Measurements from ENCODE around the gene AIFM2. TPM values are rescaled to one million over a fixed set of nuclear protein-coding genes. Genes with fewer than 3 reads are reported as not detected.
A peak's percentile ranks its signal among the peaks of the same experiment; 100 is the strongest.
"Not testable (repeated sequence)": the region's sequence is repeated elsewhere in the genome, so short reads cannot be mapped to it uniquely, and the experiment has no call there.

Gene AIFM2
- total RNA-seq, 1 donor from 2014 or later, result 11.6 TPM

- Mint-ChIP-seq H3K36me3 (ENCODE audit: low read depth) (peaks cover 5% of the 10 kb centered on the region), H3K27ac (no peak overlapping the region), H3K4me3 (ENCODE audit: low read depth) (no peak overlapping the region), H3K9me3 (no peaks in the 10 kb centered on the region), H3K4me1 (ENCODE audit: low read depth) (peaks cover 2% of the 10 kb centered on the region), H3K27me3 (ENCODE audit: low read depth) (no peaks in the 10 kb centered on the region)
- peak; percentile 42 for DNase-seq (ENCODE audit: low spot score)
- intact Hi-C loops (cut with micrococcal nuclease), result loop anchor here (1.0 kb wide), 1 partner anchor 30 kb away; the partner anchor contains the start of gene TYSND1
Measured at GRCh38 chr10:70115948-70116682, 16.5 kb downstream of the AIFM2 start.

DNA sequence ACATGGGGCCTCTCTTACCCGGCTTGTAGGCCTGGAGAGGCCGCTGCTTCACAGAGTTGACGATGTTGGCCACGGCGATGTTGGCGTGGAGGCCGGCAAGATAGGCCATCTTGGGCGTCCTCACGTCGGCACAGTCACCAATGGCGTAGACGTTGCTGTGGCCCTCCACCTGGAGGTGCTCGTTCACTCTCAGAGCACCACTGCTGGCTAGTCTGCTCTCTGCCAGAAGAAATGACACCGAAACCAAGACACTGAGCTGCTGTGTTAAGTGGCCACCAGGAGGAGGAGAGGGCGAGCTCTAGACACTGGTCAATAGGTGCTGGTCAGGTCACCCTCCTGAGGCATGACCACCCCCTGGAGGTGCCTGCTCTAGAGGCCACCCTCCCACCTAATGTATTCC lies 17.7 kb downstream of the AIFM2 start:
- peaks cover 5% of the 10 kb centered on the region for H3K36me3 Mint-ChIP-seq (ENCODE audit: low read depth)
- intact Hi-C loops (cut with micrococcal nuclease), result no loop called here
- no peaks in the 10 kb centered on the region for H3K9me3 Mint-ChIP-seq
- no peak for DNase-seq (ENCODE audit: low spot score)
- peaks cover 2% of the 10 kb centered on the region for H3K4me1 Mint-ChIP-seq (ENCODE audit: low read depth)
- no peaks in the 10 kb centered on the region for H3K27me3 Mint-ChIP-seq (ENCODE audit: low read depth)
- no peak overlapping the region for H3K4me3 Mint-ChIP-seq (ENCODE audit: low read depth)
- H3K27ac Mint-ChIP-seq, result no peak overlapping the region

DNA sequence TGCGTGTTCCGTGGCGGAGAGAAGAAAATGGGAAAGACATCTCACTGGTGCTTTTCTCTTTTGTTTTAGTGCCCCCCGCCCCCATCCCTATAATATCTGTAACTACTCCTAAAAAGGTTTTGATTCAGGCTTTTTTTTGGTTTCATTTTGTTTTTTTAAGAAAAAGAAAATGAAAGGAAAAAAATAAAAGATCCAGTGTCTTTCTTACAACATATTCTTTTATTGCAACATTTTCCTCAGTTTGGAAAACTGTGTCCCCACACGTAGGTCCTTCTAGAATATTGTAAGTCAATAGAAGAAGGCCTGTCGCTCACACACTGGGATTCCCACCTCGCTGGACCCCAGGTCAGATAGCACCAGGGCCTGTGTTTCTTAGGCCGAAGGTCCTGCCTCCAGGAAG lies 20.6 kb downstream of the AIFM2 start:
- Mint-ChIP-seq H3K4me3 (ENCODE audit: low read depth) (no peak overlapping the region), H3K4me1 (ENCODE audit: low read depth) (peaks cover 2% of the 10 kb centered on the region), H3K27me3 (ENCODE audit: low read depth) (no peaks in the 10 kb centered on the region), H3K9me3 (no peaks in the 10 kb centered on the region), H3K27ac (no peak overlapping the region), H3K36me3 (ENCODE audit: low read depth) (peaks cover 5% of the 10 kb centered on the region)
- no peak for DNase-seq (ENCODE audit: low spot score)
- intact Hi-C loops (cut with micrococcal nuclease), result no loop called here

GRCh38 chr10:70111496-70111895 lies 21.1 kb downstream of the AIFM2 start:
- Mint-ChIP-seq H3K27me3 (ENCODE audit: low read depth) (no peaks in the 10 kb centered on the region), H3K4me3 (ENCODE audit: low read depth) (no peak overlapping the region), H3K27ac (no peak overlapping the region), H3K4me1 (ENCODE audit: low read depth) (peaks cover 2% of the 10 kb centered on the region), H3K36me3 (ENCODE audit: low read depth) (peaks cover 5% of the 10 kb centered on the region), H3K9me3 (no peaks in the 10 kb centered on the region)
- no peak for DNase-seq (ENCODE audit: low spot score)
- intact Hi-C loops (cut with micrococcal nuclease), result no loop called here

GRCh38 chr10:70109064-70109729 lies 23.4 kb downstream of the AIFM2 start:
- Mint-ChIP-seq H3K27me3 (ENCODE audit: low read depth) (no peaks in the 10 kb centered on the region), H3K9me3 (no peaks in the 10 kb centered on the region), H3K4me1 (ENCODE audit: low read depth) (peaks cover 1% of the 10 kb centered on the region), H3K36me3 (ENCODE audit: low read depth) (peaks cover 2% of the 10 kb centered on the region), H3K4me3 (ENCODE audit: low read depth) (no peak overlapping the region), H3K27ac (no peak overlapping the region)
- no peak for DNase-seq (ENCODE audit: low spot score)
- intact Hi-C loops (cut with micrococcal nuclease), result no loop called here

DNA sequence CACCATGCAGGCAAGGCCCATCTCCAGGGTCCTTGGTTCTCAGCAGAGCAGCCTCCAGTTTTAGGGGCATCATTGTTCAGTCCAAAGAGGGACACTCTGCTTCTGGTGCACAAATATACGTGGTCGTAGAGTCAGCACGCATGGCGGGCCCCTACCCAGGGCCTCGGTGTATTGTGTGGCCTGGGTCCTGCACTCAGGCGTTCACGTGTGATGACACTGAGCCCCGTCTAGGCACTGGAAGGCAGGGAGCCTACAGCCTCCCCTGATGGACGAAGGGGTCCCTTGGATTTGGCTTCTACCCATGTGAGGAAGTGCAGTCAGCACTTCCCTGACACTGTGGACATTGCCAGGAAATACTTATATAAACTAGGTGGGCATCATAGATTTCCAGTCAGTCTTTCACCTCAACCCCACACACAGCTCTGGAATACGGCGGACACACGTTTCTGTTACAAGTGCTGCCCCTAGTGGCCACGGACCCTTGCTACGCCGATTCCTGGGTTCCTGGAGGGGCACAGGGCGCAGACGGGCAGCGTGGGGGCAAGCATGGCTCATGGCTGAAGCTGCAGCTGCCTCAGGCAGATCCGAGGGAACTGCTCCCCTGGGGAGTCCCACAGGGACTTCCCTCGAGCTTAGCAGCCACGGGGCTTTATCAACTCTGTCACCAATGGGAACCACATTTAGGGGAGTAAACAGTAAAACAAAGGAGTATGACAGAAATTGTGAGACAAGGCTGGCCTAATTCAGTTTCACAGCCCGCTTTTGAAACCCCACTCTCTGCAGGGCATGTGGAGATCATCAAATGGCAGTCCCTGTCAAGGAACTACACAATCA lies 25.4 kb downstream of the AIFM2 start:
- no peaks in the 10 kb centered on the region for H3K9me3 Mint-ChIP-seq
- peaks cover 1% of the 10 kb centered on the region for H3K4me1 Mint-ChIP-seq (ENCODE audit: low read depth)
- no peak overlapping the region for H3K27ac Mint-ChIP-seq
- no peak overlapping the region for H3K4me3 Mint-ChIP-seq (ENCODE audit: low read depth)
- intact Hi-C loops (cut with micrococcal nuclease), result no loop called here
- no peaks in the 10 kb centered on the region for H3K27me3 Mint-ChIP-seq (ENCODE audit: low read depth)
- no peak for DNase-seq (ENCODE audit: low spot score)
- peaks cover 2% of the 10 kb centered on the region for H3K36me3 Mint-ChIP-seq (ENCODE audit: low read depth)

DNA sequence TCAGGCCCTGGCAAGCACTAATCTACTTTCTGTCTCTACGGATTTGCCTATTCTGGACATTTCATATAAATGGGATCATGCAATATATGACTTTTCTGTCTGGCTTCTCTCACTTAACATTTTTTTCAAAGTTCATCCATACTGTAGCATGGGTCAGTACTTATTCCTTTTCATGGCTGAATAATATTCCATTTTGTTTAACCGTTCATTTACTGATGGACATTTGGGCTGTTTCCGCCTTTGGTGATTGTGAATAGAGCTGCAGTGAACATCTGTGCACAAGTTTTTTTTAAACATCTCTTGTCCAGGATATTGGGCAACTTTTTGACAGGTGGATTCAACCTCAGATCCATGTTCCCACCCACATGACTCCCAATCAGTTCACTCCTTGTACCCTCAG lies 31.0 kb downstream of the AIFM2 start:
- DNase-seq (ENCODE audit: low spot score), result no peak
- H3K27me3 Mint-ChIP-seq (ENCODE audit: low read depth), result no peaks in the 10 kb centered on the region
- H3K9me3 Mint-ChIP-seq, result no peaks in the 10 kb centered on the region
- no peak overlapping the region for H3K4me3 Mint-ChIP-seq (ENCODE audit: low read depth)
- intact Hi-C loops (cut with micrococcal nuclease), result no loop called here
- H3K27ac Mint-ChIP-seq, result no peak overlapping the region
- H3K4me1 Mint-ChIP-seq (ENCODE audit: low read depth), result peaks cover 1% of the 10 kb centered on the region
- peaks cover 10% of the 10 kb centered on the region for H3K36me3 Mint-ChIP-seq (ENCODE audit: low read depth)

- H3K27me3 Mint-ChIP-seq (ENCODE audit: low read depth); H3K4me1 Mint-ChIP-seq (ENCODE audit: low read depth); intact Hi-C loops (cut with micrococcal nuclease); H3K27ac Mint-ChIP-seq; DNase-seq (ENCODE audit: low spot score); H3K4me3 Mint-ChIP-seq (ENCODE audit: low read depth); H3K9me3 Mint-ChIP-seq: not testable (repeated sequence)
- peaks cover 11% of the 10 kb centered on the region for H3K36me3 Mint-ChIP-seq (ENCODE audit: low read depth)
Measured at GRCh38 chr10:70101068-70101562, 31.5 kb downstream of the AIFM2 start.

DNA sequence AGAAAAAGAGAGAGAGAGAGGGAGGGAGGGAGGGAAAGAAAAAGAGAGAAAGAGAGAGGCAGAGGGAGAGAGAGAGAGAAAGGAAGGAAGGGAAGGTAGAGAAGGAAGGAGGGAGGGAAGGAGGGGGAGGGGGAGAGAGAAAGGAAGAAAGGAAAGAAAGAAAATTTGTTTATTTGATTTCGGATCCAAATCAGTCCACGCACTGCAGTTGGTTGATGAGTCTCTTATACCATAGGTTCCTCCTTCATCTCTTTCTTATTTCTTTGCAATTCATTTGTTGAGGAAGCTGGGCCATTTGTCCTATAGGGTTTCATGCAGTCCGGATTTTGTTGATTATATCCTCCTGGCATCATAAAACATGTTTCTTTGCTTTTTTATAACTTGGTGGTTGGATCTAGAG lies 34.4 kb downstream of the AIFM2 start:
- peaks cover 13% of the 10 kb centered on the region for H3K36me3 Mint-ChIP-seq (ENCODE audit: low read depth)
- H3K4me3 Mint-ChIP-seq (ENCODE audit: low read depth), result no peak overlapping the region
- H3K4me1 Mint-ChIP-seq (ENCODE audit: low read depth), result peaks cover 11% of the 10 kb centered on the region
- no peaks in the 10 kb centered on the region for H3K27me3 Mint-ChIP-seq (ENCODE audit: low read depth)
- intact Hi-C loops (cut with micrococcal nuclease), result no loop called here
- H3K9me3 Mint-ChIP-seq, result no peaks in the 10 kb centered on the region
- no peak overlapping the region for H3K27ac Mint-ChIP-seq
- no peak for DNase-seq (ENCODE audit: low spot score)

DNA sequence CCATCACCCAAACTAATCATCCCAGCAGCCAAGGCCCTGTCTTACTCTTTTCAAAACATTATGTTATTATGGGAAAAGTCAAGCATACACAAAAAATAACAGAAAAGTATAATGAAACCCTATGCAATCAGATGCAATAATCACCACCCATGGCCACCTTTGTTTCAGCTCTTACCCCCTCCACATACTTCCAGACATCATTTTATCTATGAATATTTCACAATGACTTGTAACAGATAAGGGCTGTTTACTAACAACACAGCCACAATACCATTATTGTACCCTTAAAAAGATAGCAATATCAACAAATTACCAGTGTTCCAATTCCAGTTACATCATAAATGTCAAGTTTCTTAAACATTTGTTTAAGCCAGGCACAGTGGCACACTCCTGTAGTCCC lies 35.2 kb downstream of the AIFM2 start:
- Mint-ChIP-seq H3K36me3 (ENCODE audit: low read depth) (peaks cover 13% of the 10 kb centered on the region), H3K27ac (no peak overlapping the region), H3K9me3 (no peaks in the 10 kb centered on the region), H3K4me3 (ENCODE audit: low read depth) (no peak overlapping the region), H3K4me1 (ENCODE audit: low read depth) (peaks cover 14% of the 10 kb centered on the region), H3K27me3 (ENCODE audit: low read depth) (no peaks in the 10 kb centered on the region)
- intact Hi-C loops (cut with micrococcal nuclease), result no loop called here
- no peak for DNase-seq (ENCODE audit: low spot score)

- Mint-ChIP-seq H3K36me3 (ENCODE audit: low read depth) (peaks cover 13% of the 10 kb centered on the region), H3K27ac (no peak overlapping the region), H3K27me3 (ENCODE audit: low read depth) (no peaks in the 10 kb centered on the region), H3K9me3 (no peaks in the 10 kb centered on the region), H3K4me3 (ENCODE audit: low read depth) (no peak overlapping the region), H3K4me1 (ENCODE audit: low read depth) (peaks cover 18% of the 10 kb centered on the region)
- intact Hi-C loops (cut with micrococcal nuclease), result no loop called here
- DNase-seq (ENCODE audit: low spot score), result no peak
Measured at GRCh38 chr10:70096705-70097420, 35.8 kb downstream of the AIFM2 start.

DNA sequence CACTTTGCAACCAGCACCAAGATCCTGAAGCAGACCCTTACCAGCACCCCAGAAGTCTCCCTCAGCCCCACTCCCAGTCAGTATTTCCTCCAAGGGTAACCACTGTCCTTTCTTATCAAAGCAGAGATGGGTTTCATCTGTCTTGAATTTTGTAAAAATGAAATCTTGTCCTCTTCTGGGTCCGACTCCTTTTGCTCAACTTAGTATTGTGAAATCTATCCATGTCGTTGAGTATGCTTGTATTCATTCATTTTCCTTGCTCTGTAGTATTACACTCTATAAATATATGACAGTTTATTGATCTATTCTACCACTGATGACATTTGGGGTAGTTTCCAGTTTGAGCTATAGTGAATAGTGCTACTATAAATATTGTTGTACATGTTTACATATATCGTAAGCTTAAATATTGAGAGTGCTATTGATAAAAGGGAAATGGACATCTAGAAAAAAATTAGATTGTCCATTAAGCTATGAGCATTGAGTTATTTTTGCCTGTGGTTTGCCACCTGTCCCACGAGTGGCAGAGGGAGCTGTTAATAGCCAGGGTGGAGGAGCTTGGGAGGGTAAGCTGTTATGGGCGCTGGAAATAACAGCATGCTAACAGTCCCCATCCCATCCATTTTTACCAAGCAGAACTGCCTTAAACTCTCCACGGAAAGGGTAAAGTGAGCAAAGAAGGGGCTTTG lies 36.5 kb downstream of the AIFM2 start:
- Mint-ChIP-seq H3K4me3 (ENCODE audit: low read depth) (no peak overlapping the region), H3K27me3 (ENCODE audit: low read depth) (no peaks in the 10 kb centered on the region), H3K27ac (no peak overlapping the region), H3K4me1 (ENCODE audit: low read depth) (peaks cover 18% of the 10 kb centered on the region), H3K36me3 (ENCODE audit: low read depth) (peaks cover 13% of the 10 kb centered on the region), H3K9me3 (no peaks in the 10 kb centered on the region)
- no peak for DNase-seq (ENCODE audit: low spot score)
- intact Hi-C loops (cut with micrococcal nuclease), result no loop called here

All from activated T-helper 2 cell treated with anti-CD3 and anti-CD28 coated beads, Interferon-gamma antibody, Interleukin-2, Interleukin-4, amounts not matched to agents 10 μg/mL and 5 μg/mL and 100 μg/mL, durations not matched to agents 14 hours and 24 hours and 36 hours (primary cell).